Uterus (tissue), 4 donors: Measurements from ENCODE around the gene SMTNL1. TPM values are rescaled to one million over a fixed set of nuclear protein-coding genes. Genes with fewer than 3 reads are reported as not detected.

Experiments
- DNase-seq, 2 donors: peaks; one replicate each; pipeline ENCODE4 v3.0.0-alpha.2; 2019 to 2020
- H3K27ac ChIP-seq, 2 donors: fragments of 200-600 bp; sonication (generic); 1 replicate in 1 of 2; 2 replicates in 1 of 2; pipeline ENCODE4 v1.5.1; 2016 to 2018
- H3K27me3 ChIP-seq, 2 donors: fragments of 200-600 bp; sonication (generic); one replicate each; pipeline ENCODE4 v1.5.1; 2018 to 2019; ENCODE audit warnings: control low read depth in 1 of 2
- H3K36me3 ChIP-seq, 2 donors: fragments of 200-600 bp; sonication (generic); one replicate each; pipeline ENCODE4 v1.5.1; 2019; ENCODE audit warnings: control low read depth in 1 of 2
- H3K4me1 ChIP-seq, 2 donors: fragments of 200-600 bp; sonication (generic); one replicate each; pipeline ENCODE4 v1.5.1; 2018 to 2019; ENCODE audit warnings: control low read depth in 1 of 2
- H3K4me3 ChIP-seq, 2 donors: fragments of 200-600 bp; sonication (generic); 1 replicate in 1 of 2; 2 replicates in 1 of 2; pipeline ENCODE4 v1.5.1; 2018 to 2019; ENCODE audit warnings: mild to moderate bottlenecking in 1 of 2
- H3K9me3 ChIP-seq, 2 donors: fragments of 200-600 bp; sonication (generic); one replicate each; pipeline ENCODE4 v1.5.1; 2019; ENCODE audit warnings: control low read depth in 1 of 2
- POLR2A ChIP-seq, 2 donors: fragments of 450-650 bp; IDR thresholded peaks; one replicate each; pipeline ENCODE4 v1.6.1; 2016; ENCODE audit warnings: antibody characterized with exemption in 2 of 2, mild to moderate bottlenecking in 1 of 2, moderate library complexity in 1 of 2
- intact Hi-C: fragments of 100-400 bp; cut with DNase I; formaldehyde crosslinking; loops from one replicate; pipeline ENCODE4 v1.15.1; 2023; ENCODE audit warnings: low total_unique reads
- total RNA-seq, 4 donors: library from RNA; depleted of rRNA in 3 of 4; stranded (reverse); fragments of >200 nt in 3 of 4; gene quantifications; one replicate each; pipeline versions ENCODE4 v1.1.0 to v1.2.4, GENCODE V29; 2014 to 2023
- TF ChIP-seq, protein P1 (sequence below), 4 experiments: fragments of 200-600 bp in 2 of 4; fragments of 450-650 bp in 2 of 4; sonication (generic) in 2 of 4; IDR thresholded peaks; one replicate each; pipeline ENCODE4 v1.5.1; 2016 to 2019; ENCODE audit warnings: antibody characterized with exemption in 4 of 4, mild to moderate bottlenecking in 2 of 4, moderate library complexity in 1 of 4
- donor health status: DM: yes; HTN: yes; CAD: no.

Gene SMTNL1
- total RNA-seq, 4 donors from 2014 or later = not detected

DNA sequence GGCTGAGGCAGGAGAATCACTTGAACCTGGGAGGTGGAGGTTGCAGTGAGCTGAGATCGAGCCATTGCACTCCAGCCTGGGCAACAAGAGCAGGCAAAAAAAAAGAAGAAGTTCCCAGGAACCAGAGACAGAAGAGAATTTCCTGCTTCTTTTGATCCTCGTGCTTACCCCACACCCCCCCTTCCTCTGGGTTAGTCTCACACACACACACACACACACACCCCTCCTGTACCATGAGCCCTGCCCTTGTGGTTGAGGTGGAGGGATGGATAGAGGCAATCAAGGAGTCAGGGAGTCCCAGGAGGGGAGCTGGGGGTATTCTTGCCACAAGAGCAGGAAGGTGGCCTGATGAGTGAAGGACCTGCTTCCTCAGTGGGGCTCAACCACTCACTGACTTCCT is 34.2 kb downstream of the SMTNL1 start:
- H3K27me3 ChIP-seq = no peaks in the 10 kb centered on the region
- no peak overlapping the region for H3K27ac ChIP-seq
- no peaks in the 10 kb centered on the region for H3K9me3 ChIP-seq
- intact Hi-C loops = no loop called here
- no peaks in the 10 kb centered on the region for H3K36me3 ChIP-seq
- H3K4me3 ChIP-seq = no peak overlapping the region
- DNase-seq = no peak
- no peak for TF ChIP-seq POLR2A (IDR thresholded peaks at IDR 0.05)
- TF ChIP-seq, protein P1, sequence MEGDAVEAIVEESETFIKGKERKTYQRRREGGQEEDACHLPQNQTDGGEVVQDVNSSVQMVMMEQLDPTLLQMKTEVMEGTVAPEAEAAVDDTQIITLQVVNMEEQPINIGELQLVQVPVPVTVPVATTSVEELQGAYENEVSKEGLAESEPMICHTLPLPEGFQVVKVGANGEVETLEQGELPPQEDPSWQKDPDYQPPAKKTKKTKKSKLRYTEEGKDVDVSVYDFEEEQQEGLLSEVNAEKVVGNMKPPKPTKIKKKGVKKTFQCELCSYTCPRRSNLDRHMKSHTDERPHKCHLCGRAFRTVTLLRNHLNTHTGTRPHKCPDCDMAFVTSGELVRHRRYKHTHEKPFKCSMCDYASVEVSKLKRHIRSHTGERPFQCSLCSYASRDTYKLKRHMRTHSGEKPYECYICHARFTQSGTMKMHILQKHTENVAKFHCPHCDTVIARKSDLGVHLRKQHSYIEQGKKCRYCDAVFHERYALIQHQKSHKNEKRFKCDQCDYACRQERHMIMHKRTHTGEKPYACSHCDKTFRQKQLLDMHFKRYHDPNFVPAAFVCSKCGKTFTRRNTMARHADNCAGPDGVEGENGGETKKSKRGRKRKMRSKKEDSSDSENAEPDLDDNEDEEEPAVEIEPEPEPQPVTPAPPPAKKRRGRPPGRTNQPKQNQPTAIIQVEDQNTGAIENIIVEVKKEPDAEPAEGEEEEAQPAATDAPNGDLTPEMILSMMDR (IDR thresholded peaks at IDR 0.05) = no peak
- no peaks in the 10 kb centered on the region for H3K4me1 ChIP-seq

DNA sequence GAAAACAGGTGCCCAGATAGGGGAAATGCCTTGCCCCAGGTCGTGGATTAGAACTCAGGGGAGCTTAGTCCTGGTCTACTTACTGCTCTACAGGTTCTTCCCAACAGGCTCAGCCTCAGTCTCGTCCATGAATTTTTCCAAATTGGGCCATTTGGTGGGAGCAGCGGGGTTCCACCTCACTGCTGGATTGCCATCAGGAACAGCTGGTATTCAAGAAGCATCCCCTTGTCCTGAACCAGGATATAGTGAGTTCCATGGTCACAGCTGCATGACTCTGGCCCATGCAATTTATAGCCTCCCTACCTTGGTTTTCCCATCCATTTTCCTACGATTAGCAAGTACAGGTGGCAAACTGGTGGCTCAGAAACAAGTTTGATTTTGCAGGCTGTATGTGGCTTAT is 36.7 kb downstream of the SMTNL1 start:
- no peaks in the 10 kb centered on the region for H3K9me3 ChIP-seq
- no peaks in the 10 kb centered on the region for H3K36me3 ChIP-seq
- H3K4me1 ChIP-seq = no peaks in the 10 kb centered on the region
- no peak overlapping the region for H3K27ac ChIP-seq
- DNase-seq = no peak
- intact Hi-C loops = no loop called here
- H3K27me3 ChIP-seq = no peaks in the 10 kb centered on the region
- no peak overlapping the region for H3K4me3 ChIP-seq
- TF ChIP-seq POLR2A (IDR thresholded peaks at IDR 0.05) = no peak
- TF ChIP-seq, protein P1 (IDR thresholded peaks at IDR 0.05) = no peak

DNA sequence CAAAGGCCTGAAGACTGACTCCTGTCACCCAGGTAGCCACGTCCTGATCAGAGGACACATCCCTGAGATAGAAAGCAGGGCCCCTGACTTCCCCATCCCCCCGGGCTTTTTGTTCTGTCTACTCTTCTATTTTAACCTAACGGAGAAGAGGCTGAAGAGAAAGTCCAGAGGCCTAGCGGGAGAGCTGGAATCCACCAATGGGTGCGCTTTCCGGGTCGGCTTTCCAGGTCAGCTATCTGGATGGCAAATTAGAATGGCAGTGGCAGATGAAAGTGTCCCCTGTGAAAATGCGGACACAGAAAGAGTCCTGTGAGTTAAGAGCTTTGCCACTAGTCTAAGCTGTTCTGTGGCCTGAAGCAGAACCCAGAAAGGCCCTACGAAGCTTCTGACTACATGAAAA is 46.9 kb downstream of the SMTNL1 start:
- Histone ChIP-seq H3K27me3 (no peaks in the 10 kb centered on the region), H3K36me3 (no peaks in the 10 kb centered on the region), H3K4me1 (no peaks in the 10 kb centered on the region), H3K9me3 (no peaks in the 10 kb centered on the region), H3K27ac (no peak overlapping the region), H3K4me3 (no peak overlapping the region)
- DNase-seq = no peak
- intact Hi-C loops = no loop called here
- no peak for TF ChIP-seq POLR2A (IDR thresholded peaks at IDR 0.05)
- TF ChIP-seq, protein P1 (IDR thresholded peaks at IDR 0.05) = no peak

DNA sequence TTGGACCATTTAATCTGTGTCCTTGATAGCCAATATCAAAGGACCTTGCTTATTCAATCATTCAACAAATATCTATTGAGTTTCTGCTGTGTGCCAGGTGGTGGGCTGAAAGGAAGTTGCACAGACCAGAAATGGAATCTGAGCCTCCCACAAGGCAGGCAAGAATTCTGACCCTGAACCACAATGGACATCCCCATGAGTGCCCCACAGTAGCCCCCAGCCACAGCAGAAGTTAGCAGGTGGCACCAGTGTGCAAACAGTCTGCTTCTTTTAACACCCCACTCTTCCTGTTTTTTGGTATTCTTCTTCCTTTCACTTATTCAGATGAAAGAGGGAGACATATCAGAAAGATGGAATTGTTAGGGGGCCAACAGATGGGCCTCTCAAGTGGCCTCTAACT is 47.9 kb downstream of the SMTNL1 start:
- no peak for DNase-seq
- Histone ChIP-seq H3K36me3 (no peaks in the 10 kb centered on the region), H3K27me3 (no peaks in the 10 kb centered on the region), H3K4me3 (no peak overlapping the region), H3K9me3 (no peaks in the 10 kb centered on the region), H3K27ac (no peak overlapping the region), H3K4me1 (no peaks in the 10 kb centered on the region)
- TF ChIP-seq, protein P1 (IDR thresholded peaks at IDR 0.05) = no peak
- no peak for TF ChIP-seq POLR2A (IDR thresholded peaks at IDR 0.05)
- intact Hi-C loops = no loop called here

DNA sequence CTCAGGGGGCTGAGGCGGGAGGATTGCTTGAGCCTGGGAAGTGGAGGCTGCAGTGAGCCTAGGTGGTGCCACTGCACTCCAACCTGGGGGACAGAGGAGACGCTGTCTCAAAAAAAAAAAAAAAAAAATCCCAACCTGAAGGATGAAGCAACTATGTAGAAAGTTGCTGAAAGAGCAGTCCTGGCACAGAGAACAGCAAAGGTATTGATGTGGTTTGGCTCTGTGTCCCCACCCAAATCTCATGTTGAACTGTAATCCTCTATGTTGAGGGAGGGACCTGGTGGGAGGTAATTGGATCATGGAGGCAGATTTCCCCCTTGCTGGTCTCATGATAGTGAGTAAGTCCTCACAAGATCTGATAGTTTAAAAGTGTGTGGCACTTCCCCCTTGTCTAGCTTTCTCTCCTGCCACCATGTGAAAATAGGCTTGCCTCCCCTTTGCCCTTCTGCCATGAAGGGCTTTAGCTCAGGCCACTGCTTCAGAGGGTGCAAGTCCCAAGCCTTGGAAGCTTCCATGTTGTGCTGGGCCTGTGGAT is 49.4 kb downstream of the SMTNL1 start:
- no peak for DNase-seq
- intact Hi-C loops = no loop called here
- H3K9me3 ChIP-seq = no peaks in the 10 kb centered on the region
- H3K27ac ChIP-seq = no peak overlapping the region
- no peaks in the 10 kb centered on the region for H3K36me3 ChIP-seq
- no peaks in the 10 kb centered on the region for H3K27me3 ChIP-seq
- no peaks in the 10 kb centered on the region for H3K4me1 ChIP-seq
- no peak overlapping the region for H3K4me3 ChIP-seq
- TF ChIP-seq, protein P1 (IDR thresholded peaks at IDR 0.05) = no peak
- no peak for TF ChIP-seq POLR2A (IDR thresholded peaks at IDR 0.05)
